Lung (tissue), 12 donors: ENCODE measurements around the gene MRPL1. TPM values are rescaled to one million over a fixed set of nuclear protein-coding genes. Genes with fewer than 3 reads are reported as not detected.

Experiments used
- ATAC-seq: fragments of 200-7000 bp; cut with Tn5 transposase; one replicate; pipeline ENCODE4 v1.9.1; 2020; ENCODE audit warnings: moderate number of reproducible peaks; ENCODE audit not compliant: insufficient read depth, low FRiP score
- DNase-seq, 3 donors: peaks; one replicate each; pipeline ENCODE4 v3.0.0-alpha.2; 2013 to 2017
- H3K27ac ChIP-seq, 2 donors: one replicate each; pipeline ENCODE4 v1.5.1; 2013; ENCODE audit warnings: mild to moderate bottlenecking in 2 of 2, moderate library complexity in 2 of 2, control low read depth in 1 of 2, inconsistent platforms in 1 of 2, low read depth in 1 of 2, low read length in 1 of 2
- H3K27me3 ChIP-seq, 3 donors: one replicate each; pipeline ENCODE4 v1.5.1; 2013; ENCODE audit warnings: low read length in 2 of 3; ENCODE audit not compliant: control insufficient read depth in 3 of 3, insufficient read depth in 3 of 3
- H3K36me3 ChIP-seq, 4 donors: one replicate each; pipeline ENCODE4 v1.5.1; 2013; ENCODE audit warnings: low read length in 4 of 4, mild to moderate bottlenecking in 1 of 4, moderate library complexity in 1 of 4; ENCODE audit not compliant: control insufficient read depth in 4 of 4, insufficient read depth in 4 of 4
- H3K4me1 ChIP-seq, 5 donors: one replicate each; pipeline ENCODE4 v1.5.1; 2013; ENCODE audit warnings: low read length in 5 of 5, mild to moderate bottlenecking in 2 of 5, moderate library complexity in 1 of 5; ENCODE audit not compliant: control insufficient read depth in 5 of 5, insufficient read depth in 5 of 5
- H3K4me3 ChIP-seq: one replicate; pipeline ENCODE4 v1.5.1; 2013; ENCODE audit warnings: mild to moderate bottlenecking, control low read depth, moderate library complexity
- H3K9ac ChIP-seq, 2 donors: one replicate each; pipeline ENCODE4 v1.5.1; 2013; ENCODE audit warnings: low read length in 2 of 2, control low read depth in 1 of 2; ENCODE audit not compliant: insufficient read depth in 1 of 2
- H3K9me3 ChIP-seq, 4 donors: one replicate each; pipeline ENCODE4 v1.5.1; 2013; ENCODE audit warnings: low read length in 3 of 4, mild to moderate bottlenecking in 1 of 4, moderate library complexity in 1 of 4; ENCODE audit not compliant: control insufficient read depth in 4 of 4, insufficient read depth in 3 of 4
- CTCF ChIP-seq: IDR thresholded peaks from 2 replicates; pipeline ENCODE4 v1.5.1; 2012; ENCODE audit warnings: mild to moderate bottlenecking; ENCODE audit errors: control extremely low read depth, extremely low read depth
- WGBS, 2 donors: extraction: QIAGEN DNeasy Blood & Tissue Kit; methylation state at CpG; one replicate each; pipeline ENCODE4 v1.1.7; 2013; 5-methylcytosine and 5-hydroxymethylcytosine counted together
- polyA plus RNA-seq, 2 donors: library from polyadenylated mRNA; stranded (reverse); fragments of 200-250 nt; gene quantifications; one replicate each; pipeline ENCODE4 v1.2.1, GENCODE V29; 2013
- total RNA-seq, 2 donors: library from RNA; depleted of rRNA in 1 of 2; stranded (reverse); fragments of >200 nt in 1 of 2; gene quantifications; one replicate each; pipeline ENCODE4 v1.2.1, GENCODE V29; 2014 to 2021
- donor health status: control.
- donor health status: control.
- donor health status: Bipolar disorder and iron deficiency.
- donor health status: healthy.
- donor health status: DM: yes; HTN: yes; CAD: no.

MRPL1 gene
- total and polyA plus RNA-seq, 4 donors = 19.9 to 45.4 (median 26.1) TPM

GRCh38 chr4:77990456-77990855, 127.8 kb downstream of the MRPL1 start:
- no peak for TF ChIP-seq CTCF
- Histone ChIP-seq H3K27ac (no peak overlapping the region), H3K9me3 (no peaks in the 10 kb centered on the region), H3K4me1 (peaks cover 0 to 30% (median 0%) of the 10 kb centered on the region in 5 donors), H3K9ac (no peak overlapping the region), H3K36me3 (no peaks in the 10 kb centered on the region), H3K27me3 (no peaks in the 10 kb centered on the region), H3K4me3 (no peak overlapping the region)
- no peak for ATAC-seq
- DNase-seq = peak in 2 of 3 donors; percentile 74 to 89

GRCh38 chr4:77990904-77991358, 128.3 kb downstream of the MRPL1 start:
- no peak for TF ChIP-seq CTCF
- no peaks in the 10 kb centered on the region for H3K36me3 ChIP-seq
- H3K27ac ChIP-seq = no peak overlapping the region
- DNase-seq (peak; percentile 28 to 91 (median 78)), ATAC-seq (no peak)
- H3K9ac ChIP-seq = no peak overlapping the region
- 49 to 70% methylated on average over 2 of the region's 2 CpGs for WGBS, 2 donors
- no peaks in the 10 kb centered on the region for H3K27me3 ChIP-seq
- peaks cover 0 to 30% (median 0%) of the 10 kb centered on the region in 5 donors for H3K4me1 ChIP-seq
- H3K9me3 ChIP-seq = no peaks in the 10 kb centered on the region
- H3K4me3 ChIP-seq = no peak overlapping the region

- Histone ChIP-seq H3K4me3 (no peak overlapping the region), H3K9ac (no peak overlapping the region), H3K27ac (no peak overlapping the region), H3K9me3 (no peaks in the 10 kb centered on the region), H3K4me1 (peaks cover 0 to 30% (median 0%) of the 10 kb centered on the region in 5 donors), H3K36me3 (no peaks in the 10 kb centered on the region), H3K27me3 (no peaks in the 10 kb centered on the region)
- 92% methylated on average over 1 of the region's 1 CpG for WGBS, 2 donors
- DNase-seq (no peak), ATAC-seq (no peak)
- no peak for TF ChIP-seq CTCF
Measured at GRCh38 chr4:77992581-77992980, 130.0 kb downstream of the MRPL1 start.

DNA sequence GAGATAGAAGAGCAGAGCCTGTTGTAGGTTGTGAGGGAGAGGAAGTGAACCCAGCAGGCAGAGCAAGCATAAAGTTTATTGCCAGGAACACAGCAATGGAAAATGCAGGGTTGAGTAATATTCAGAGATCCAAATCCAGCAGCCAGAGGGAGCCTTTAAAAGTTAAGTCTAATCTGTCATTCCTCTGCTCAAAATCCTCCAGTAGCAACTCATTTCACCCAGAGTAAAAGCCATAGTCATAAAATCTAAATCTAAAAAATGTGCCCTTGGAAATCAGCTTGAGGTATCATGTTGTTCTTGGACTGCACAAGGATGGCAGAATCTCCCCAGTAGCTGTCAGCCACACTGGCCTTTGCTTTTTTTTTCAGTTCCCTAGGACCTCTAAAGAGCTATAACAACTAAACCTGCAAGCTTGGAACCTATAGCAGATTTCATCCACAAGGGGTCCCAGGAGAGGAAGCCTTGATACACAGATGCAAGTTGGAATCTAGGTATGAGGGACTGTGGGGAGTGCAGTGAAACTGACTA, 131.6 kb downstream of the MRPL1 start:
- ATAC-seq (no peak), DNase-seq (peak; percentile 66 to 85 (median 83))
- no peak overlapping the region for H3K4me3 ChIP-seq
- no peaks in the 10 kb centered on the region for H3K27me3 ChIP-seq
- H3K9ac ChIP-seq = no peak overlapping the region
- H3K36me3 ChIP-seq = no peaks in the 10 kb centered on the region
- H3K27ac ChIP-seq = no peak overlapping the region
- H3K4me1 ChIP-seq = peaks cover 0 to 30% (median 0%) of the 10 kb centered on the region in 5 donors
- no peak for TF ChIP-seq CTCF
- no peaks in the 10 kb centered on the region for H3K9me3 ChIP-seq
